Measurements from ENCODE around the gene PACRG. TPM values are rescaled to one million over a fixed set of nuclear protein-coding genes. Genes with fewer than 3 reads are reported as not detected.

PACRG gene
- total and polyA plus RNA-seq, 10 of the 15 experiments (the other 5 are each of a cell fraction or from before 2014, with no cell fraction given) = not detected

DNA sequence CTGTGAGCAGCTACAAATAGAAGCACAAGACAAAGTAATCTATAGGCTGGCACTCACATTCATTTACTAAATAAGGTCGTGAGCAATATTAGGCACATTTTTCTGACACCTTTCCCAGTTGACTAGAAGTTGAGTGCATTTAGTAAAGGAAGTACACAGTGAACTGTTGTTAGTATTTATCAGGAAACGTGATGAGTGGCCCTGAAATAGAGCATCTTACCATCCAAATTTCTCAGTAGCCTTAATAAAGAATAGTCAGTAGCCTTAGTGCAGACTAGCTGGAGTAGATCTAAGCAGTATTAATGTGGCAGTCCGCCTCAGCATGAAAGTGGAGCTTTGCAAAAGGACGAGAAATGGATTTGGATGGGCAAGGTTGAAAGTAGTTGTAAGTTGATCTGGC lies 481.2 kb downstream of the PACRG start:
- no peaks in the 10 kb centered on the region for H4K20me1 ChIP-seq (ENCODE audit: control insufficient read depth, insufficient read depth)
- H2AFZ ChIP-seq (ENCODE audit: control insufficient read depth, low read depth, low read length) = no peak overlapping the region
- no peaks in the 10 kb centered on the region for H3K79me2 ChIP-seq (ENCODE audit: control insufficient read depth, insufficient read depth, low read length)
- no peak for ATAC-seq
- WGBS (ENCODE audit: insufficient coverage, insufficient replicate concordance, low lambda C conversion rate, missing lambda C conversion rate) = 0% methylated on average over 4 of the region's 4 CpGs
- no peak overlapping the region for H3K27ac ChIP-seq (ENCODE audit: control insufficient read depth, insufficient read depth)
- H3K27me3 ChIP-seq (replicated peaks in 1 of 2; ENCODE audit: control insufficient read depth in 2 of 2, insufficient read depth in 2 of 2, low read length in 1 of 2) = no peaks in the 10 kb centered on the region
- BruUV-seq (replicated peaks) = no TSS peak
- FAIRE-seq = no peak
- no peak for TF ChIP-seq ZSCAN29 (IDR thresholded peaks at IDR 0.05)
- no peak for TF ChIP-seq ZNF622 (IDR thresholded peaks at IDR 0.05)
- TF ChIP-seq ZZZ3 (IDR thresholded peaks at IDR 0.05; ENCODE audit: control insufficient read depth, insufficient read length, low read depth) = no peak
- H3K9me3 ChIP-seq (replicated peaks; ENCODE audit: control insufficient read depth, insufficient read depth, low read length) = no peaks in the 10 kb centered on the region
- H3K4me1 ChIP-seq (ENCODE audit: control insufficient read depth, insufficient read depth, low read length) = no peaks in the 10 kb centered on the region
- ChIA-PET SMC1A (ENCODE audit: uncharacterized antibody, unreplicated experiment) (no interaction called here), CTCF (no interaction called here), POLR2A (no interaction called here), RAD21 (ENCODE audit: unreplicated experiment) (no interaction called here)
- in situ Hi-C loops (cut with MboI) (no loop called here), intact Hi-C loops (cut with micrococcal nuclease; ENCODE audit: unreplicated experiment) (no loop called here)
- H3K4me3 ChIP-seq = no peak overlapping the region
- H3K36me3 ChIP-seq (ENCODE audit: control insufficient read depth in 2 of 2, insufficient read depth in 2 of 2, low read length in 1 of 2) = no peaks in the 10 kb centered on the region
- no peak overlapping the region for H3K4me2 ChIP-seq (ENCODE audit: control insufficient read depth, insufficient read depth)
- no peak overlapping the region for H3K9ac ChIP-seq (ENCODE audit: control insufficient read depth, insufficient read depth, low read length)
- DNase-seq (ENCODE audit: low read depth, low spot score) = no peak

DNA sequence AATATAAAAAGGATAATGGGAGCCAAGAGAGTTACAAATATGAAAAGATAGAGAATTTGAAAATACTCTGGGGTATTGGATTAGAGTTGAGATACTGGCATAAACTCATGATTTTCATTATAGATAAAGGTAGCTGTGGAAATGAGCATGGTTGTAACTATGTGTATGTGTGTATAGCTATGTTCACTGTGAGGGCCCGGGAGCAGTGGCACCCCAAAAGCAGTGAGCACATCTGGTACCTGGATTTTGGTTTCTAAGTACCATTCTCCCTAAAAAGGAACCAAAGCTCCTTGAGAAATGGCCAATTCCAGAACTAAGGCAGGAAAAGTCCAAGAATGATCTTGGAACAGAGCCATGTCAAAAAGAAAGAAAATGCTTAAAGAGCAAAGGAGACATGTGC lies 484.3 kb downstream of the PACRG start:
- no peaks in the 10 kb centered on the region for H3K4me1 ChIP-seq (ENCODE audit: control insufficient read depth, insufficient read depth, low read length)
- CTCF ChIA-PET = no interaction called here
- H3K9ac ChIP-seq (ENCODE audit: control insufficient read depth, insufficient read depth, low read length) = no peak overlapping the region
- 0% methylated on average over 1 of the region's 1 CpG for WGBS (ENCODE audit: insufficient coverage, insufficient replicate concordance, low lambda C conversion rate, missing lambda C conversion rate)
- H3K27ac ChIP-seq (ENCODE audit: control insufficient read depth, insufficient read depth) = no peak overlapping the region
- BruUV-seq (replicated peaks) = no TSS peak
- in situ Hi-C loops (cut with MboI) (no loop called here), intact Hi-C loops (cut with micrococcal nuclease; ENCODE audit: unreplicated experiment) (no loop called here)
- no peaks in the 10 kb centered on the region for H3K36me3 ChIP-seq (ENCODE audit: control insufficient read depth in 2 of 2, insufficient read depth in 2 of 2, low read length in 1 of 2)
- FAIRE-seq (no peak), DNase-seq (ENCODE audit: low read depth, low spot score) (no peak), ATAC-seq (no peak)
- POLR2A ChIA-PET = no interaction called here
- no peaks in the 10 kb centered on the region for H4K20me1 ChIP-seq (ENCODE audit: control insufficient read depth, insufficient read depth)
- H2AFZ ChIP-seq (ENCODE audit: control insufficient read depth, low read depth, low read length) = no peak overlapping the region
- SMC1A ChIA-PET (ENCODE audit: uncharacterized antibody, unreplicated experiment) = interaction anchor here (0.6 kb wide), 1 partner anchor 260 kb away, joined by 3 read pairs; no protein-coding TSS in a partner anchor
- H3K9me3 ChIP-seq (replicated peaks; ENCODE audit: control insufficient read depth, insufficient read depth, low read length) = no peaks in the 10 kb centered on the region
- no peak for TF ChIP-seq TCF7 (IDR thresholded peaks at IDR 0.05; ENCODE audit: borderline replicate concordance)
- TF ChIP-seq CREM (IDR thresholded peaks at IDR 0.05; ENCODE audit: low read depth) = no peak
- no peak for TF ChIP-seq ASH2L (IDR thresholded peaks at IDR 0.05; ENCODE audit: borderline replicate concordance, low read depth)
- no peak for TF ChIP-seq MYB (IDR thresholded peaks at IDR 0.05; ENCODE audit: borderline replicate concordance, low read depth, low read length)
- no peak for TF ChIP-seq KDM1A (IDR thresholded peaks at IDR 0.05; ENCODE audit: borderline replicate concordance)
- TF ChIP-seq, protein P1, sequence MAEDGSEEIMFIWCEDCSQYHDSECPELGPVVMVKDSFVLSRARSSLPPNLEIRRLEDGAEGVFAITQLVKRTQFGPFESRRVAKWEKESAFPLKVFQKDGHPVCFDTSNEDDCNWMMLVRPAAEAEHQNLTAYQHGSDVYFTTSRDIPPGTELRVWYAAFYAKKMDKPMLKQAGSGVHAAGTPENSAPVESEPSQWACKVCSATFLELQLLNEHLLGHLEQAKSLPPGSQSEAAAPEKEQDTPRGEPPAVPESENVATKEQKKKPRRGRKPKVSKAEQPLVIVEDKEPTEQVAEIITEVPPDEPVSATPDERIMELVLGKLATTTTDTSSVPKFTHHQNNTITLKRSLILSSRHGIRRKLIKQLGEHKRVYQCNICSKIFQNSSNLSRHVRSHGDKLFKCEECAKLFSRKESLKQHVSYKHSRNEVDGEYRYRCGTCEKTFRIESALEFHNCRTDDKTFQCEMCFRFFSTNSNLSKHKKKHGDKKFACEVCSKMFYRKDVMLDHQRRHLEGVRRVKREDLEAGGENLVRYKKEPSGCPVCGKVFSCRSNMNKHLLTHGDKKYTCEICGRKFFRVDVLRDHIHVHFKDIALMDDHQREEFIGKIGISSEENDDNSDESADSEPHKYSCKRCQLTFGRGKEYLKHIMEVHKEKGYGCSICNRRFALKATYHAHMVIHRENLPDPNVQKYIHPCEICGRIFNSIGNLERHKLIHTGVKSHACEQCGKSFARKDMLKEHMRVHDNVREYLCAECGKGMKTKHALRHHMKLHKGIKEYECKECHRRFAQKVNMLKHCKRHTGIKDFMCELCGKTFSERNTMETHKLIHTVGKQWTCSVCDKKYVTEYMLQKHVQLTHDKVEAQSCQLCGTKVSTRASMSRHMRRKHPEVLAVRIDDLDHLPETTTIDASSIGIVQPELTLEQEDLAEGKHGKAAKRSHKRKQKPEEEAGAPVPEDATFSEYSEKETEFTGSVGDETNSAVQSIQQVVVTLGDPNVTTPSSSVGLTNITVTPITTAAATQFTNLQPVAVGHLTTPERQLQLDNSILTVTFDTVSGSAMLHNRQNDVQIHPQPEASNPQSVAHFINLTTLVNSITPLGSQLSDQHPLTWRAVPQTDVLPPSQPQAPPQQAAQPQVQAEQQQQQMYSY (CRISPR knock-in tag; IDR thresholded peaks at IDR 0.05) = no peak
- TF ChIP-seq, protein P2, sequence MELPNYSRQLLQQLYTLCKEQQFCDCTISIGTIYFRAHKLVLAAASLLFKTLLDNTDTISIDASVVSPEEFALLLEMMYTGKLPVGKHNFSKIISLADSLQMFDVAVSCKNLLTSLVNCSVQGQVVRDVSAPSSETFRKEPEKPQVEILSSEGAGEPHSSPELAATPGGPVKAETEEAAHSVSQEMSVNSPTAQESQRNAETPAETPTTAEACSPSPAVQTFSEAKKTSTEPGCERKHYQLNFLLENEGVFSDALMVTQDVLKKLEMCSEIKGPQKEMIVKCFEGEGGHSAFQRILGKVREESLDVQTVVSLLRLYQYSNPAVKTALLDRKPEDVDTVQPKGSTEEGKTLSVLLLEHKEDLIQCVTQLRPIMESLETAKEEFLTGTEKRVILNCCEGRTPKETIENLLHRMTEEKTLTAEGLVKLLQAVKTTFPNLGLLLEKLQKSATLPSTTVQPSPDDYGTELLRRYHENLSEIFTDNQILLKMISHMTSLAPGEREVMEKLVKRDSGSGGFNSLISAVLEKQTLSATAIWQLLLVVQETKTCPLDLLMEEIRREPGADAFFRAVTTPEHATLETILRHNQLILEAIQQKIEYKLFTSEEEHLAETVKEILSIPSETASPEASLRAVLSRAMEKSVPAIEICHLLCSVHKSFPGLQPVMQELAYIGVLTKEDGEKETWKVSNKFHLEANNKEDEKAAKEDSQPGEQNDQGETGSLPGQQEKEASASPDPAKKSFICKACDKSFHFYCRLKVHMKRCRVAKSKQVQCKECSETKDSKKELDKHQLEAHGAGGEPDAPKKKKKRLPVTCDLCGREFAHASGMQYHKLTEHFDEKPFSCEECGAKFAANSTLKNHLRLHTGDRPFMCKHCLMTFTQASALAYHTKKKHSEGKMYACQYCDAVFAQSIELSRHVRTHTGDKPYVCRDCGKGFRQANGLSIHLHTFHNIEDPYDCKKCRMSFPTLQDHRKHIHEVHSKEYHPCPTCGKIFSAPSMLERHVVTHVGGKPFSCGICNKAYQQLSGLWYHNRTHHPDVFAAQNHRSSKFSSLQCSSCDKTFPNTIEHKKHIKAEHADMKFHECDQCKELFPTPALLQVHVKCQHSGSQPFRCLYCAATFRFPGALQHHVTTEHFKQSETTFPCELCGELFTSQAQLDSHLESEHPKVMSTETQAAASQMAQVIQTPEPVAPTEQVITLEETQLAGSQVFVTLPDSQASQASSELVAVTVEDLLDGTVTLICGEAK (IDR thresholded peaks at IDR 0.05; ENCODE audit: borderline replicate concordance) = no peak
- no peak for TF ChIP-seq PAX8 (IDR thresholded peaks at IDR 0.05)
- no peak overlapping the region for H3K4me3 ChIP-seq
- H3K79me2 ChIP-seq (ENCODE audit: control insufficient read depth, insufficient read depth, low read length) = no peaks in the 10 kb centered on the region
- H3K4me2 ChIP-seq (ENCODE audit: control insufficient read depth, insufficient read depth) = no peak overlapping the region
- H3K27me3 ChIP-seq (replicated peaks in 1 of 2; ENCODE audit: control insufficient read depth in 2 of 2, insufficient read depth in 2 of 2, low read length in 1 of 2) = no peaks in the 10 kb centered on the region
- RAD21 ChIA-PET (ENCODE audit: unreplicated experiment) = no interaction called here
